ENCODE measurements around the gene TBL1XR1. TPM values are rescaled to one million over a fixed set of nuclear protein-coding genes. Genes with fewer than 3 reads are reported as not detected.

Gene TBL1XR1
- total and polyA plus RNA-seq, 2 donors (not counting 3 experiments of a cell fraction or from before 2014, with no cell fraction given) = 26.9 to 146 TPM

DNA sequence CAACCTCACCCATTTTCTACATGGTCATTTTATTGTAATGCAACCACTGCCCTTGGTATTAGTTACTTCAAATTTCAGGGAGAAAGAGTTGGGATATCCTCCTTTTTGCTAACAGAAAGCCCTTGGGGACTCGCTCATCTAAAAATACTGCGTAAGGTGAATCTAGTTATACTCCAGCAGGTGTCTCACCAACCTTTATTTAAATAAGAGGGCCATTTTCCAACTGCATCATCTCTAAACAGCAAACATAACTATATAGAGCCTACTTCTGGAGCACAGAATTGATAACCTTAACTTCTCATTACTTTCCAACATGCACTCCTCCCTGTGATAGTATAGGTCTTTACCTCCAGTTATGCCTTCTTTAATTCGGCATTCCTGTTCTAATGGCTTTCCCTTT lies 77.5 kb downstream of the TBL1XR1 start:
- Histone ChIP-seq H3K9ac (replicated peaks; ENCODE audit: extremely low read depth, insufficient read depth, low read length) (no peak overlapping the region), H3K9me3 (replicated peaks; ENCODE audit: control insufficient read depth, insufficient read depth, low read length) (no peaks in the 10 kb centered on the region), H2AFZ (ENCODE audit: low read depth, low read length) (no peak overlapping the region), H3K27me3 (ENCODE audit: control insufficient read depth in 2 of 2, insufficient read depth in 2 of 2, low read length in 2 of 2) (no peaks in the 10 kb centered on the region), H3K79me2 (ENCODE audit: control insufficient read depth, insufficient read depth, low read length) (peaks cover 100% of the 10 kb centered on the region), H3K36me3 (ENCODE audit: control insufficient read depth in 2 of 2, extremely low read depth in 1 of 2, insufficient read depth in 2 of 2, low read length in 2 of 2) (no peaks in the 10 kb centered on the region), H3K9me1 (replicated peaks; ENCODE audit: control insufficient read depth, extremely low read depth, insufficient read depth, low read length) (no peaks in the 10 kb centered on the region), H3K4me2 (ENCODE audit: insufficient read depth, low read length) (no peak overlapping the region), H3K4me1 (ENCODE audit: control insufficient read depth, extremely low read depth, insufficient read depth, low read length) (no peaks in the 10 kb centered on the region), H3K4me3 (replicated peaks in 1 of 3; ENCODE audit: insufficient read depth in 1 of 3, low read depth in 1 of 3, low read length in 3 of 3) (no peak overlapping the region), H4K20me1 (replicated peaks; ENCODE audit: control insufficient read depth, extremely low read depth, insufficient read depth, low read length) (peaks cover 23% of the 10 kb centered on the region), H3K27ac (ENCODE audit: insufficient read depth, low read depth, low read length) (no peak overlapping the region)
- POLR2A ChIA-PET = no interaction called here
- dilution Hi-C loops (cut with MboI; ENCODE audit: extremely low pct_ligation_motif_present, low sequenced_read_pairs) (no loop called here), intact Hi-C loops (cut with micrococcal nuclease) (no loop called here)
- TF ChIP-seq, protein P1, sequence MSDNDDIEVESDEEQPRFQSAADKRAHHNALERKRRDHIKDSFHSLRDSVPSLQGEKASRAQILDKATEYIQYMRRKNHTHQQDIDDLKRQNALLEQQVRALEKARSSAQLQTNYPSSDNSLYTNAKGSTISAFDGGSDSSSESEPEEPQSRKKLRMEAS (IDR thresholded peaks at IDR 0.05; ENCODE audit: insufficient read depth, insufficient read length) = no peak
- TF ChIP-seq FOS (IDR thresholded peaks at IDR 0.05; ENCODE audit: borderline replicate concordance, insufficient read depth, low read length) (no peak), GATA2 (IDR thresholded peaks at IDR 0.05; ENCODE audit: insufficient read depth, insufficient read length, low read depth, low read length) (no peak), EZH2 (IDR thresholded peaks at IDR 0.05; ENCODE audit: borderline replicate concordance, low read depth, low read length, severe bottlenecking) (no peak), POLR2AphosphoS5 (IDR thresholded peaks at IDR 0.05; ENCODE audit: insufficient read depth, low read depth, low read length) (no peak), MYC (IDR thresholded peaks at IDR 0.05; ENCODE audit: low read depth, low read length) (no peak), JUN (IDR thresholded peaks at IDR 0.05; ENCODE audit: borderline replicate concordance, insufficient read depth, insufficient read length, low read depth) (no peak), POLR2A (IDR thresholded peaks at IDR 0.05; ENCODE audit: low read depth, low read length) (no peak)
- TF ChIP-seq, protein P2, sequence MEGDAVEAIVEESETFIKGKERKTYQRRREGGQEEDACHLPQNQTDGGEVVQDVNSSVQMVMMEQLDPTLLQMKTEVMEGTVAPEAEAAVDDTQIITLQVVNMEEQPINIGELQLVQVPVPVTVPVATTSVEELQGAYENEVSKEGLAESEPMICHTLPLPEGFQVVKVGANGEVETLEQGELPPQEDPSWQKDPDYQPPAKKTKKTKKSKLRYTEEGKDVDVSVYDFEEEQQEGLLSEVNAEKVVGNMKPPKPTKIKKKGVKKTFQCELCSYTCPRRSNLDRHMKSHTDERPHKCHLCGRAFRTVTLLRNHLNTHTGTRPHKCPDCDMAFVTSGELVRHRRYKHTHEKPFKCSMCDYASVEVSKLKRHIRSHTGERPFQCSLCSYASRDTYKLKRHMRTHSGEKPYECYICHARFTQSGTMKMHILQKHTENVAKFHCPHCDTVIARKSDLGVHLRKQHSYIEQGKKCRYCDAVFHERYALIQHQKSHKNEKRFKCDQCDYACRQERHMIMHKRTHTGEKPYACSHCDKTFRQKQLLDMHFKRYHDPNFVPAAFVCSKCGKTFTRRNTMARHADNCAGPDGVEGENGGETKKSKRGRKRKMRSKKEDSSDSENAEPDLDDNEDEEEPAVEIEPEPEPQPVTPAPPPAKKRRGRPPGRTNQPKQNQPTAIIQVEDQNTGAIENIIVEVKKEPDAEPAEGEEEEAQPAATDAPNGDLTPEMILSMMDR (IDR thresholded peaks at IDR 0.05; ENCODE audit: extremely low read depth in 1 of 2, insufficient read depth in 1 of 2, low read depth in 1 of 2, low read length in 2 of 2) = no peak
- no peak for FAIRE-seq
- no peak for DNase-seq (ENCODE audit: low read depth, low spot score)
- CTCF ChIA-PET = no interaction called here
- no TSS peak for BruUV-seq (replicated peaks)

Data from endothelial cell of umbilical vein (primary cell).